Activated T-cell treated with anti-CD3 and anti-CD28 coated beads, Interleukin-2, amount 50 U/mL, for 24 hours (primary cell): ENCODE measurements around the gene GIMAP8.

Experiments
- DNase-seq: peaks from one replicate; pipeline ENCODE4 v3.0.0-alpha.2; 2020
- H3K27ac Mint-ChIP-seq: 2 replicates; pipeline ENCODE4 v1.8.0; 2020; ENCODE audit warnings: mild to moderate bottlenecking, mixed read lengths
- H3K27me3 Mint-ChIP-seq: 2 replicates; pipeline ENCODE4 v1.8.0; 2020; ENCODE audit warnings: mixed read lengths
- H3K36me3 Mint-ChIP-seq: 2 replicates; pipeline ENCODE4 v1.8.0; 2020; ENCODE audit warnings: low read depth, mixed read lengths
- H3K4me1 Mint-ChIP-seq: 2 replicates; pipeline ENCODE4 v1.8.0; 2020; ENCODE audit warnings: low read depth, mixed read lengths
- H3K4me3 Mint-ChIP-seq: 2 replicates; pipeline ENCODE4 v1.8.0; 2020; ENCODE audit warnings: mild to moderate bottlenecking, moderate library complexity, mixed read lengths
- H3K9me3 Mint-ChIP-seq: 2 replicates; pipeline ENCODE4 v1.8.0; 2020; ENCODE audit warnings: mixed read lengths

The GIMAP8 gene

DNA sequence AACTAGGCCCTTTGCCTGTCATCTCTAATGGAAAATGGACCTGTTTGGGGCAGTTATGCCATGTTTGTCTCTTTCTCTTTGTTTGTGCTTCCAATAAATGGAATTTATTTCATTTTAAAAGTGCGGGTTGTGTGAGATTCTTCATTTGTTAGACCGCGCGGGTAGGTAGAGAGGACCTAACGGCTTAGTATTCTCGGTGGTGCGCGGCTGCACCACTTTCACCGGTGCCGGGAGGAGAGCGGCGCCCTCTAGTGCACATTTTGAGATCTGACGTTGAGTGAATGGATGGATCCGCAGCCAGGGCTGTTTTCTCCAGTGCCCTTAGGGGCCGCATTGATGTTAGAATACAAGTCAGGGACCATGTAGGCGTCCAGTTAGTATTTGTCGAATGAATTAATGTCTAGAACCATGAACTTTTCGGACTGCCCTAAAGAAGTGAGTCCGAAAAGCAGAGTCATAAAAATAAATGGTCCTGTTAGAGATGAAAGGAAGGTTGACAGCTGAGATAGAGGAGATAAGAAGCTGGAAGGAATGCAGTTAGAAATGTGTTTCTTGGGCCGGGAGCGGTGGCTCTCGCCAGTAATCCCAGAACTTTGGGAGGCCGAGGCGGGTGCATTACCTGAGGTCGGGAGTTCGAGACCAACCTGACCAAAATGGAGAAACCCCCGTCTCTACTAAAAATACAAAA, 29.3 kb upstream of the GIMAP8 start:
- no peaks in the 10 kb centered on the region for H3K27me3 Mint-ChIP-seq
- no peaks in the 10 kb centered on the region for H3K9me3 Mint-ChIP-seq
- peaks cover 6% of the 10 kb centered on the region for H3K4me1 Mint-ChIP-seq
- peak; percentile 88 for DNase-seq
- H3K27ac Mint-ChIP-seq, result no peak overlapping the region
- no peak overlapping the region for H3K4me3 Mint-ChIP-seq
- no peaks in the 10 kb centered on the region for H3K36me3 Mint-ChIP-seq

GRCh38 chr7:150421831-150422230, 28.6 kb upstream of the GIMAP8 start:
- Mint-ChIP-seq H3K9me3 (no peaks in the 10 kb centered on the region), H3K36me3 (no peaks in the 10 kb centered on the region), H3K4me3 (no peak overlapping the region), H3K4me1 (peaks cover 6% of the 10 kb centered on the region), H3K27me3 (no peaks in the 10 kb centered on the region), H3K27ac (no peak overlapping the region)
- DNase-seq, result no peak

DNA sequence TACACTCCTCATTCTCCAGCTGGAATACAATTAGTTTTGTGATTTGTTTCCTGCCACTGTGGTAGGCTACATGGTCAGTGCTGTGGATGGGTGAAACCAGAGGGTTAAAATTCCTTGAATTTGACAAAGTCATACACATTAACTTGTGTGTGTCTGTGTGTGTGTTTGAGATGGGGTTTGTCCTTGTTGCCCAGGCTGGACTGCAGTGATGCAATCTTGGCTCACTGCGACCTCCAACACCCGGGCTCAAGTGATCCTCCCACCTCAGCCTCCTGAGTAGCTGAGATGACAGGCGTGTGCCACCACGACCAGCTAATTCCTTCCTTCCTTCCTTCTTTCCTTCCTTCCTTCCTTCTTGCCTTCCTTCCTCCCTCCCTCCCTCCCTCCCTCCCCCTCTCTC, 24.8 kb upstream of the GIMAP8 start:
- no peak overlapping the region for H3K27ac Mint-ChIP-seq
- no peak for DNase-seq
- no peaks in the 10 kb centered on the region for H3K36me3 Mint-ChIP-seq
- H3K4me1 Mint-ChIP-seq, result peaks cover 18% of the 10 kb centered on the region
- H3K9me3 Mint-ChIP-seq, result no peaks in the 10 kb centered on the region
- no peak overlapping the region for H3K4me3 Mint-ChIP-seq
- H3K27me3 Mint-ChIP-seq, result no peaks in the 10 kb centered on the region

- Mint-ChIP-seq H3K36me3 (no peaks in the 10 kb centered on the region), H3K4me3 (no peak overlapping the region), H3K27me3 (no peaks in the 10 kb centered on the region), H3K9me3 (no peaks in the 10 kb centered on the region), H3K4me1 (peaks cover 24% of the 10 kb centered on the region), H3K27ac (no peak overlapping the region)
- no peak for DNase-seq
Observed at GRCh38 chr7:150428671-150429451, 21.6 kb upstream of the GIMAP8 start.

DNA sequence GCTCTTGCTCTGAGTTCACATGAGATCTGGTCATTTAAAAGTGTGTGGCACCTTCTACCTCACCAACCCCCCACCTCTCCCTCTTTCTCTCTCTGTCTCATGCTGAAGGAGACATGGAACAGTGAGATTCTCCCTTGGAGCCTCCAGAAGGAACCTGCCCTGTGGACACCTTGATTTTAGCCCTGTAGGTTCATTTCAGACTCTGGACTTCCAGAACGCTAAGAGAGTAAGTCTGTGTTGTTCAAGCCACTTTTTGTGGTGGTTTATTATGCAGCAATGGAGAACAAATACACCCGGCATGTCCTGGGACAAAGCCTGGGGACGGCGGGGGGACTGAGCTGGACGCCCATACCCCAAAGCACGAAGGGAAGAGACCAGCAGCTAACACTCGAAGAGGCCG, 20.7 kb upstream of the GIMAP8 start:
- Mint-ChIP-seq H3K4me3 (no peak overlapping the region), H3K27me3 (no peaks in the 10 kb centered on the region), H3K36me3 (no peaks in the 10 kb centered on the region), H3K27ac (no peak overlapping the region), H3K9me3 (no peaks in the 10 kb centered on the region), H3K4me1 (peaks cover 24% of the 10 kb centered on the region)
- no peak for DNase-seq

GRCh38 chr7:150430465-150431085, 19.9 kb upstream of the GIMAP8 start:
- H3K9me3 Mint-ChIP-seq, result no peaks in the 10 kb centered on the region
- no peaks in the 10 kb centered on the region for H3K27me3 Mint-ChIP-seq
- H3K4me3 Mint-ChIP-seq, result no peak overlapping the region
- no peak for DNase-seq
- peaks cover 27% of the 10 kb centered on the region for H3K4me1 Mint-ChIP-seq
- H3K36me3 Mint-ChIP-seq, result no peaks in the 10 kb centered on the region
- H3K27ac Mint-ChIP-seq, result no peak overlapping the region

GRCh38 chr7:150431839-150432658, 18.4 kb upstream of the GIMAP8 start:
- H3K9me3 Mint-ChIP-seq, result no peaks in the 10 kb centered on the region
- H3K27ac Mint-ChIP-seq, result no peak overlapping the region
- no peaks in the 10 kb centered on the region for H3K27me3 Mint-ChIP-seq
- DNase-seq, result no peak
- H3K36me3 Mint-ChIP-seq, result no peaks in the 10 kb centered on the region
- no peak overlapping the region for H3K4me3 Mint-ChIP-seq
- peaks cover 32% of the 10 kb centered on the region for H3K4me1 Mint-ChIP-seq

DNA sequence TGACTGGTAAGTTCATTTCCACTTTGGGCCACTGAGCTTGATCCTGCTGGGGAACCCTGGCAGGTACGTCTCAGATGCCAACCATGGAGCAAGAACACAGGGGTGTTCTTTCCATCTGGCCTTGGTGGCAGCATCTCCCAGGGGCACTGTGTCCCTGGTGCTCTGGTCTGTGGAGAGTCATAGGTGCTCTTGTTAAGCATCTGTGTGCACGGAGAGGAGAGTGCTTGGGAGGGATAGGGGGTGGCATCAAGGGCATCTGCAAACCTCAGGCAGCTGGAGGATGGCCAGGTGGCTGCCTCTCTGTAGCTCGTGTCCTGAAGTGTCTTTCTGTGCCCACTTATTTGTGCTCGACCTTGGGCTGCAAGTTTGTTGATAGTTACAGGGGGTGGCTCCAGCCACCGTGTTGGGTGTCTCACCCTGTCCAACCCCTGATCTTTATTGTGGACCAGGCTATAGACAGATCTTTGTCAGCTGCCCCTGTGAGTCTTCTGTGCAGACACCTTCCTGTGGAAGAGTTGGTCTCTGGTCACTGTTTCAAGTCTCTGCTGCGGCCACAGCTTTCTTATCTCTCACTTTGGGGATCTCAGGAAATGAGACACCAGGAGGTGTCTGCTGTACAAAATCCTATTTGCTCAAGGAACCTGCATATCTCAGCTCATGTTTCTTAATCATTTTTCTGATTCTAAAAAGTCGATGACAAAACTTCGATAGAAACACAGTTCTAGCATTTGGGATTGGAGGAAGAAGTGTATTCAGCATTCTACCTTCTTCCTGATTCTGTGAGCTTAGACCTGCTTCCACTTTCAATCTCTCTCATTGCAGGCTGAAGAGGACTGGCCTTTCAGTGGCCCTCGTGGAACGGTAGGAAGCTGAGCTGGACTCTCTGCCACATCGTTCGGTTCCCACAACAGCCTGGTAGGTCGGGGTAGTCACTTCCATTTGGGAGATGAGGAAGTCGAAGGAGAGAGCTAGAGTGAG, 17.2 kb upstream of the GIMAP8 start:
- no peak overlapping the region for H3K4me3 Mint-ChIP-seq
- peaks cover 30% of the 10 kb centered on the region for H3K4me1 Mint-ChIP-seq
- no peaks in the 10 kb centered on the region for H3K36me3 Mint-ChIP-seq
- H3K9me3 Mint-ChIP-seq, result no peaks in the 10 kb centered on the region
- no peaks in the 10 kb centered on the region for H3K27me3 Mint-ChIP-seq
- no peak for DNase-seq
- peak overlapping the region; percentile 77 for H3K27ac Mint-ChIP-seq

- H3K36me3 Mint-ChIP-seq, result no peaks in the 10 kb centered on the region
- no peaks in the 10 kb centered on the region for H3K27me3 Mint-ChIP-seq
- H3K4me1 Mint-ChIP-seq, result peaks cover 25% of the 10 kb centered on the region
- no peak overlapping the region for H3K27ac Mint-ChIP-seq
- DNase-seq, result no peak
- no peak overlapping the region for H3K4me3 Mint-ChIP-seq
- H3K9me3 Mint-ChIP-seq, result no peaks in the 10 kb centered on the region
Observed at GRCh38 chr7:150434240-150434639, 16.2 kb upstream of the GIMAP8 start.

DNA sequence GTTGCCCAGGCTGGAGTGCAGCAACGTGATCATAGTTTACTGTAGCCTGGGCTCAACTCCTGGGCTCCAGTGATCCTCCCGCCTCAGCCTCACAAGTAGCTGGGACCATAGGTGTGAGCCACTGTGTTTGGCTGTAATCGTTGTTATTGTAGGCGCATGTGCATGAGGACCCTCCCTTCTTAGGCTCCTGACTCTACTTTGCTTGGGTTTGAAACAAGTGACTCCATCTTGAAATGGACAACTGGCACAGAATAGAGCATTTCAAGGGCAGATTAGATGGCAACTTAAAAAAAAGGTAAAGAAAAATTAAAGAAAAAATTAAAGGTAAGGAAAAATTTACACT, 15.4 kb upstream of the GIMAP8 start:
- no peaks in the 10 kb centered on the region for H3K9me3 Mint-ChIP-seq
- no peak overlapping the region for H3K4me3 Mint-ChIP-seq
- peaks cover 31% of the 10 kb centered on the region for H3K4me1 Mint-ChIP-seq
- no peaks in the 10 kb centered on the region for H3K27me3 Mint-ChIP-seq
- H3K27ac Mint-ChIP-seq, result no peak overlapping the region
- H3K36me3 Mint-ChIP-seq, result no peaks in the 10 kb centered on the region
- DNase-seq, result no peak

GRCh38 chr7:150435390-150436073, 14.9 kb upstream of the GIMAP8 start:
- peaks cover 37% of the 10 kb centered on the region for H3K4me1 Mint-ChIP-seq
- no peak for DNase-seq
- no peak overlapping the region for H3K4me3 Mint-ChIP-seq
- no peaks in the 10 kb centered on the region for H3K27me3 Mint-ChIP-seq
- H3K9me3 Mint-ChIP-seq, result no peaks in the 10 kb centered on the region
- no peaks in the 10 kb centered on the region for H3K36me3 Mint-ChIP-seq
- H3K27ac Mint-ChIP-seq, result no peak overlapping the region

- Mint-ChIP-seq H3K4me1 (peaks cover 30% of the 10 kb centered on the region), H3K27me3 (no peaks in the 10 kb centered on the region), H3K36me3 (no peaks in the 10 kb centered on the region), H3K27ac (peak overlapping the region; percentile 57), H3K4me3 (no peak overlapping the region), H3K9me3 (peaks cover 9% of the 10 kb centered on the region)
- DNase-seq, result no peak
Observed at GRCh38 chr7:150439967-150440366, 10.5 kb upstream of the GIMAP8 start.

GRCh38 chr7:150441524-150441923, 8.9 kb upstream of the GIMAP8 start:
- DNase-seq, result no peak
- H3K27me3 Mint-ChIP-seq, result no peaks in the 10 kb centered on the region
- H3K36me3 Mint-ChIP-seq, result no peaks in the 10 kb centered on the region
- no peak overlapping the region for H3K4me3 Mint-ChIP-seq
- H3K4me1 Mint-ChIP-seq, result peaks cover 27% of the 10 kb centered on the region
- peaks cover 9% of the 10 kb centered on the region for H3K9me3 Mint-ChIP-seq
- no peak overlapping the region for H3K27ac Mint-ChIP-seq
